Measurements from ENCODE around the gene GLG1.

DNA sequence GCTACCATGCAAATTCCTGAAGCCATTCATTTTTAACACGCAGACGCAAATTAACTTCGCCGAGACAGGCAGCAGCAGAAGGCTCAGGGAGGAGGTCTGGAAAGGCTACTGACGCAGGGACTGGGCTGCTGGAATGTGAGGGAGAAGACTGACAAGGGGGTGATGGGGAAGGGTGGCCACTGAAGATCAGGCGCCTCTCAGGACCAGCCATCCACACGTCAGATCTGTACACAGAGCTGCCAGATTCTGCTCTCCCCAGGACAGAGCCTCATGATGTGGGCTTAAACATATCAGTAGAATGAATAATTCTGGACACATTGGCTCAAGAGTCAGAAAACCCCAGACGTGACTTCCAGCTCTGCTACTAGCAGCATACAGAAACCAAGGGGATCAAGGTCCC lies 160.0 kb downstream of the GLG1 start:
- no peak for TF ChIP-seq CTCF (IDR thresholded peaks at IDR 0.05; ENCODE audit: insufficient read depth, low read depth, low read length)
- no peak for TF ChIP-seq EZH2 (IDR thresholded peaks at IDR 0.05; ENCODE audit: insufficient read depth, low read length)
